Measurements from ENCODE around the gene ZNF331. TPM values are rescaled to one million over a fixed set of nuclear protein-coding genes. Genes with fewer than 3 reads are reported as not detected.
"Not testable (repeated sequence)": the region's sequence is repeated elsewhere in the genome, so short reads cannot be mapped to it uniquely, and the experiment has no call there.

The ZNF331 gene
- polyA plus RNA-seq (2014; cell fraction: cytosol; rRNA removed): 17.5 and 21.5 TPM in 2 replicates
- polyA plus RNA-seq (2014; cell fraction: nucleus; rRNA removed): 36.6 and 47.3 TPM in 2 replicates

GRCh38 chr19:53537521-53538377 lies at the start of gene ZNF331:
Gene ZNF331, plus strand, starts transcription at chr19:53538145. Its CDS starts 31,232 bp downstream, at chr19:53569377.
- peak; percentile 71 for DNase-seq (ENCODE audit: low spot score)

- no peak for DNase-seq (ENCODE audit: low spot score)
Measured at GRCh38 chr19:53492153-53492552, 45.8 kb upstream of the ZNF331 start.

- not testable (repeated sequence) for DNase-seq (ENCODE audit: low spot score)
Measured at GRCh38 chr19:53497311-53498023, 40.5 kb upstream of the ZNF331 start.

GRCh38 chr19:53498024-53498395 lies 39.9 kb upstream of the ZNF331 start:
- DNase-seq (ENCODE audit: low spot score): not testable (repeated sequence)

- DNase-seq (ENCODE audit: low spot score): peak; percentile 23
Measured at GRCh38 chr19:53503151-53503550, 34.8 kb upstream of the ZNF331 start.

GRCh38 chr19:53503671-53504364 lies 34.1 kb upstream of the ZNF331 start:
- DNase-seq (ENCODE audit: low spot score): not testable (repeated sequence)

GRCh38 chr19:53504365-53504703 lies 33.6 kb upstream of the ZNF331 start:
- DNase-seq (ENCODE audit: low spot score): peak; percentile 22

GRCh38 chr19:53504885-53505284 lies 33.1 kb upstream of the ZNF331 start:
- no peak for DNase-seq (ENCODE audit: low spot score)

- no peak for DNase-seq (ENCODE audit: low spot score)
Measured at GRCh38 chr19:53506728-53507127, 31.2 kb upstream of the ZNF331 start.

- no peak for DNase-seq (ENCODE audit: low spot score)
Measured at GRCh38 chr19:53507523-53508442, 30.2 kb upstream of the ZNF331 start.

GRCh38 chr19:53509443-53509842 lies 28.5 kb upstream of the ZNF331 start:
- no peak for DNase-seq (ENCODE audit: low spot score)

- DNase-seq (ENCODE audit: low spot score): no peak
Measured at GRCh38 chr19:53509845-53510244, 28.1 kb upstream of the ZNF331 start.

- no peak for DNase-seq (ENCODE audit: low spot score)
Measured at GRCh38 chr19:53511357-53511756, 26.6 kb upstream of the ZNF331 start.

- peak; percentile 50 for DNase-seq (ENCODE audit: low spot score)
Measured at GRCh38 chr19:53511933-53512374, 26.0 kb upstream of the ZNF331 start.

- DNase-seq (ENCODE audit: low spot score): not testable (repeated sequence)
Measured at GRCh38 chr19:53515047-53515446, 22.9 kb upstream of the ZNF331 start.

- no peak for DNase-seq (ENCODE audit: low spot score)
Measured at GRCh38 chr19:53517114-53517741, 20.7 kb upstream of the ZNF331 start.

- no peak for DNase-seq (ENCODE audit: low spot score)
Measured at GRCh38 chr19:53518121-53518520, 19.8 kb upstream of the ZNF331 start.

GRCh38 chr19:53518716-53519115 lies 19.2 kb upstream of the ZNF331 start:
- DNase-seq (ENCODE audit: low spot score): no peak

GRCh38 chr19:53519446-53519845 lies 18.5 kb upstream of the ZNF331 start:
- DNase-seq (ENCODE audit: low spot score): no peak

GRCh38 chr19:53520163-53520546 lies 17.8 kb upstream of the ZNF331 start:
- DNase-seq (ENCODE audit: low spot score): no peak

Data from SK-N-DZ (cell line).